K562 (cell line): Measurements from ENCODE around the gene OPA3. TPM values are rescaled to one million over a fixed set of nuclear protein-coding genes. Genes with fewer than 3 reads are reported as not detected.

ENCODE experiments used
- ETV5 ChIP-seq: sonication (generic); formaldehyde crosslinking; IDR thresholded peaks from 2 replicates; pipeline ENCODE4 v1.4.0; 2020; ENCODE audit warnings: low read depth, mild to moderate bottlenecking, missing genetic modification reagents
- FOXP1 ChIP-seq: sonication (generic); formaldehyde crosslinking; IDR thresholded peaks from 2 replicates; pipeline ENCODE4 v1.8.0; 2022; ENCODE audit warnings: mild to moderate bottlenecking, missing genetic modification reagents
- GABPB2 ChIP-seq: fragments of 250-450 bp; sonication (Bioruptor Pico); conservative IDR thresholded peaks from 2 replicates; pipeline ENCODE4 v1.5.1; 2021; ENCODE audit warnings: mild to moderate bottlenecking
- GTF2A2 ChIP-seq: IDR thresholded peaks from 2 replicates; pipeline ENCODE4 v1.6.1; 2016; ENCODE audit warnings: mild to moderate bottlenecking, missing genetic modification characterization, missing compliant biosample characterization
- HLTF ChIP-seq: fragments of 450-650 bp; IDR thresholded peaks from 2 replicates; pipeline ENCODE4 v1.6.1; 2016
- ILF3 ChIP-seq: fragments of 450-650 bp; IDR thresholded peaks from 2 replicates; pipeline ENCODE4 v1.6.1; 2018; ENCODE audit warnings: antibody characterized with exemption, mild to moderate bottlenecking, moderate library complexity, borderline replicate concordance
- KAT2B ChIP-seq: IDR thresholded peaks from one replicate; pipeline ENCODE4 v1.6.1; 2012; ENCODE audit warnings: low read depth, mild to moderate bottlenecking, control low read depth, inconsistent platforms, low read length, moderate library complexity
- KAT8 ChIP-seq: fragments of 450-650 bp; IDR thresholded peaks from 2 replicates; pipeline ENCODE4 v1.6.1; 2016; ENCODE audit warnings: low read depth, mild to moderate bottlenecking
- KLF10 ChIP-seq: fragments of 250-450 bp; sonication (Bioruptor Pico); IDR thresholded peaks from 2 replicates; pipeline ENCODE4 v1.6.1; 2021; ENCODE audit warnings: matching md5 sums
- MLLT1 ChIP-seq, 2 experiments: fragments of 450-650 bp; IDR thresholded peaks; 2 replicates each; pipeline ENCODE4 v1.6.1; 2016
- MTF1 ChIP-seq: fragments of 250-450 bp; sonication (Bioruptor Pico); IDR thresholded peaks from 2 replicates; pipeline ENCODE4 v1.9.0; 2021; ENCODE audit warnings: moderate library complexity, mild to moderate bottlenecking, inconsistent platforms, borderline replicate concordance
- PYGO2 ChIP-seq: fragments of 450-650 bp; IDR thresholded peaks from 2 replicates; pipeline ENCODE4 v1.6.1; 2016; ENCODE audit warnings: mild to moderate bottlenecking, missing genetic modification characterization, moderate library complexity, missing compliant biosample characterization
- RCOR1 ChIP-seq, 2 experiments: IDR thresholded peaks; 2 replicates each; pipeline ENCODE4 v1.6.1; 2012; ENCODE audit warnings: low read depth in 2 of 2, low read length in 2 of 2, borderline replicate concordance in 1 of 2, improper control_type of control experiment in 1 of 2
- SRSF3 ChIP-seq: fragments of 200-400 bp; formaldehyde crosslinking; IDR thresholded peaks from 2 replicates; pipeline ENCODE4 v1.6.1; 2016; ENCODE audit warnings: mild to moderate bottlenecking, low read length, moderate library complexity; ENCODE audit not compliant: insufficient read depth
- SRSF9 ChIP-seq: fragments of 200-400 bp; formaldehyde crosslinking; IDR thresholded peaks from 2 replicates; pipeline ENCODE4 v1.6.1; 2017; ENCODE audit warnings: low read depth, low read length, borderline replicate concordance
- ZKSCAN3 ChIP-seq: fragments of 250-450 bp; sonication (Bioruptor Pico); IDR thresholded peaks from 2 replicates; pipeline ENCODE4 v1.4.0; 2020
- ZNF707 ChIP-seq: fragments of 250-450 bp; sonication (Bioruptor Pico); conservative IDR thresholded peaks from 2 replicates; pipeline ENCODE4 v1.8.0; 2022; ENCODE audit warnings: inconsistent platforms, mild to moderate bottlenecking, moderate library complexity
- polyA plus RNA-seq, 8 experiments: library from polyadenylated mRNA; depleted of rRNA in 4 of 8; stranded (reverse) in 5 of 8; unstranded in 3 of 8; fragments of >200 nt; fragmentation: Nextera tagmentation in 2 of 8; fragmentation: Illumina TruSeq in 1 of 8; extraction: Ambion mirVana in 2 of 8; extraction: Trizol in 1 of 8; gene quantifications; 2 replicates each; pipeline versions ENCODE4 v1.2.1 to v1.2.3, GENCODE V29; 2011 to 2014; ENCODE audit warnings: inconsistent platforms in 1 of 8, missing spikeins in 1 of 8
- total RNA-seq, 7 experiments: library from RNA; depleted of rRNA in 6 of 7; stranded (reverse); fragments of >200 nt in 6 of 7; fragmentation: Illumina TruSeq in 2 of 7; extraction: Trizol in 2 of 7; gene quantifications; 2 replicates each; pipeline versions ENCODE4 v1.2.1 to v1.2.3, GENCODE V29; 2011 to 2021; ENCODE audit warnings: low replicate concordance in 1 of 7
- TF ChIP-seq, protein P1 (sequence below): sonication (generic); formaldehyde crosslinking; IDR thresholded peaks from 2 replicates; pipeline ENCODE4 v1.9.0; 2022; ENCODE audit warnings: mild to moderate bottlenecking, missing genetic modification reagents

OPA3 gene
- total and polyA plus RNA-seq, 9 of the 15 experiments (the other 6 are each of a cell fraction or from before 2014, with no cell fraction given): 1.4 to 18.8 (median 9.0) TPM

DNA sequence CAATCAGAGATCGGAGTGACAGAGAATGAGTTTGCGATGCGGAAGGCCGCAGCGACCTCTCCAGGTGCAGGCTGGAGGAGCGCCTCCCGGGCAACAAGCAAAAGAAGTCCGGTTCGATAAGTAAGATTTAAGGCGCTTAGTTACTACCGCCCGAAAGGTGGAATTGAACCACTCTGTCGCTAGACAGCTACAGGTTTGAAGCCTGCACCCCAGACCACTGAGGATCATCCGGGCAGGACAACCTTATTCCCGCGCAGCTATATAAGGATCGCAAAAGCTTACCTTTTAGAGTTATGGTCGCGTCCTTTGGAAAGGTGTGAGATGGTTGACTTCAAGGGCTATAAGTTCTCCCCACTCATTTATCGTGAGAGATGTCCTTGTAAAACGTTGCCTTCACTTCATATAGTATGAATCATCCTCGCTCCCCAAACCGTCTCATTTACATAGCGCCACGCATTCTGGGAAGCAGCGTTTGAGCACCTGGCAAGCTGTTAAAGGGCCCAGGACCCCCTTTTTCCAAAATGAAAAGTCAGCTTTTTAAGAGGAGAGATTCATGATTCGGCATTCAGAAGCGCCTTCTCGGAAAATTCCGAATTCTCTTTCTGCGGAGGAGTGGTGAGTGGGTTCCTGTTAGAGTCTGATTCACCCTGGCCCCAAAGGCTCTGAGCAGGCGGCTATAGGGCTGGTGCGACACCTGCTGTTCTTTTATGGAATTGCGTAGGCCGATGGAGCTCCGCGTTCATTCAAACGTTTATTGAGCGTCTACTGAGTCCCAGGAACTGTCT is 106.0 kb downstream of the OPA3 start (continued):
- TF ChIP-seq GABPB2 (CRISPR knock-in tag): no peak
- no peak for TF ChIP-seq HLTF
- 0 out of 4 replicates have a peak, but pooled peaks of 1 of the 2 experiments have one; percentile 2 for TF ChIP-seq MLLT1 (IDR thresholded peaks at IDR 0.05)
- TF ChIP-seq ZKSCAN3 (CRISPR knock-in tag): no peak
- TF ChIP-seq FOXP1 (CRISPR knock-in tag): peak; percentile 77; the same call in 1 of the 2 replicates
- no peak for TF ChIP-seq KLF10 (CRISPR knock-in tag)
- TF ChIP-seq SRSF9: no peak
- no peak for TF ChIP-seq ILF3
- TF ChIP-seq GTF2A2: no peak
- no peak for TF ChIP-seq PYGO2 (tag)
- no peak for TF ChIP-seq KAT2B
- TF ChIP-seq RCOR1 (IDR thresholded peaks at IDR 0.05; ENCODE audit: borderline replicate concordance in 1 of 2, low read depth in 2 of 2, low read length in 2 of 2): peak; percentile 58 to 92; a peak in 3 of 4 replicates
- TF ChIP-seq ETV5 (CRISPR knock-in tag): no peak; the same call in 1 of the 2 replicates
- TF ChIP-seq KAT8: no peak
- no peak for TF ChIP-seq MTF1
- TF ChIP-seq, protein P1, sequence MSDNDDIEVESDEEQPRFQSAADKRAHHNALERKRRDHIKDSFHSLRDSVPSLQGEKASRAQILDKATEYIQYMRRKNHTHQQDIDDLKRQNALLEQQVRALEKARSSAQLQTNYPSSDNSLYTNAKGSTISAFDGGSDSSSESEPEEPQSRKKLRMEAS (CRISPR knock-in tag): peak; percentile 47; the same call in 1 of the 2 replicates
- no peak for TF ChIP-seq SRSF3
- no peak for TF ChIP-seq ZNF707 (CRISPR knock-in tag)
